Thymus (tissue), 11 donors: ENCODE data around the gene XPNPEP3. TPM values are rescaled to one million over a fixed set of nuclear protein-coding genes. Genes with fewer than 3 reads are reported as not detected.
"Not testable (repeated sequence)": the region's sequence is repeated elsewhere in the genome, so short reads cannot be mapped to it uniquely, and the experiment has no call there.

Experiments used
- DNase-seq, 9 donors: peaks; one replicate each; pipeline ENCODE4 v3.0.0-alpha.2; 2013; ENCODE audit warnings: low spot score in 9 of 9, low read depth in 6 of 9, missing footprints in 1 of 9
- H3K27ac ChIP-seq, 2 donors: one replicate each; pipeline ENCODE4 v1.5.1; 2013; ENCODE audit warnings: control low read depth in 1 of 2, low read depth in 1 of 2, low read length in 1 of 2, mild to moderate bottlenecking in 1 of 2, moderate library complexity in 1 of 2
- H3K27me3 ChIP-seq, 2 donors: one replicate each; pipeline ENCODE4 v1.5.1; 2013; ENCODE audit warnings: low read length in 1 of 2; ENCODE audit not compliant: control insufficient read depth in 2 of 2, insufficient read depth in 1 of 2
- H3K36me3 ChIP-seq, 2 donors: one replicate each; pipeline ENCODE4 v1.5.1; 2013; ENCODE audit warnings: low read length in 1 of 2, mild to moderate bottlenecking in 1 of 2, moderate library complexity in 1 of 2; ENCODE audit not compliant: control insufficient read depth in 2 of 2, insufficient read depth in 2 of 2
- H3K4me1 ChIP-seq, 2 donors: one replicate each; pipeline ENCODE4 v1.5.1; 2013; ENCODE audit warnings: low read length in 2 of 2; ENCODE audit not compliant: control insufficient read depth in 2 of 2, insufficient read depth in 2 of 2
- H3K4me3 ChIP-seq, 2 donors: one replicate each; pipeline ENCODE4 v1.5.1; 2013; ENCODE audit warnings: low read length in 2 of 2, control low read depth in 1 of 2, mild to moderate bottlenecking in 1 of 2
- H3K9me3 ChIP-seq, 2 donors: one replicate each; pipeline ENCODE4 v1.5.1; 2013; ENCODE audit warnings: low read length in 1 of 2, mild to moderate bottlenecking in 1 of 2; ENCODE audit not compliant: control insufficient read depth in 2 of 2, insufficient read depth in 1 of 2
- WGBS: extraction: QIAGEN DNeasy Blood & Tissue Kit; methylation state at CpG from one replicate; pipeline ENCODE4 v1.1.7; 2013; 5-methylcytosine and 5-hydroxymethylcytosine counted together
- polyA plus RNA-seq: library from polyadenylated mRNA; stranded (reverse); fragments of 200-250 nt; gene quantifications from one replicate; pipeline ENCODE4 v1.2.3, GENCODE V29; 2013
- total RNA-seq: library from RNA; stranded (reverse); fragments of 120-200 nt; gene quantifications from one replicate; pipeline ENCODE4 v1.2.4, GENCODE V29; 2013
- donor health status: healthy.

The XPNPEP3 gene
- total and polyA plus RNA-seq, 2 donors = 6.1 to 7.1 TPM

DNA sequence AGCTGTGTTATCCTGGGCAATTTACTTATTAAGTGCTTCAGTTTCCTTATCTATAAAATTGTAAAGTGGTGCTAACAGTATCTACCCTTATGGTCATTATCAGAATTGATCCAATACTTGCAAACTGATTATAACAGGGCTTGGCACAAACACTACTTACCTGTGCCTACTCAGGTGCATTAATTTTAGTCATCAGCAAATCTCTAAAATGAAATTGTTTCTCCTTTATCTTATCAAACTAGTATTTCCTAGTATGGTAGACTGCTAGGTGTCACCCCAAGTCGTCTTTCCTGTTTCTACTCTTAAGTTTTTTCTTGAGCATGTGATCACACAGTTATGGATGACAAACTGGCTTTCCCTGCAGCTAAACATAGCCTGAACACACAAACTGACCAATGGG is 33.5 kb upstream of the XPNPEP3 start:
- DNase-seq = no peak
- Histone ChIP-seq H3K27ac (no peak overlapping the region), H3K27me3 (no peaks in the 10 kb centered on the region), H3K9me3 (no peaks in the 10 kb centered on the region), H3K36me3 (peaks cover 4 to 37% of the 10 kb centered on the region in 2 donors), H3K4me1 (peaks cover 6 to 9% of the 10 kb centered on the region in 2 donors), H3K4me3 (no peak overlapping the region)
- WGBS = 97% methylated on average over 1 of the region's 1 CpG

- not testable (repeated sequence) for H3K27me3 ChIP-seq, DNase-seq, H3K27ac ChIP-seq, H3K4me1 ChIP-seq, H3K4me3 ChIP-seq, H3K9me3 ChIP-seq
- H3K36me3 ChIP-seq = peaks cover 4 to 62% of the 10 kb centered on the region in 2 donors
- 100% methylated on average over 2 of the region's 2 CpGs for WGBS
Observed at GRCh38 chr22:40826292-40826691, 30.7 kb upstream of the XPNPEP3 start.

DNA sequence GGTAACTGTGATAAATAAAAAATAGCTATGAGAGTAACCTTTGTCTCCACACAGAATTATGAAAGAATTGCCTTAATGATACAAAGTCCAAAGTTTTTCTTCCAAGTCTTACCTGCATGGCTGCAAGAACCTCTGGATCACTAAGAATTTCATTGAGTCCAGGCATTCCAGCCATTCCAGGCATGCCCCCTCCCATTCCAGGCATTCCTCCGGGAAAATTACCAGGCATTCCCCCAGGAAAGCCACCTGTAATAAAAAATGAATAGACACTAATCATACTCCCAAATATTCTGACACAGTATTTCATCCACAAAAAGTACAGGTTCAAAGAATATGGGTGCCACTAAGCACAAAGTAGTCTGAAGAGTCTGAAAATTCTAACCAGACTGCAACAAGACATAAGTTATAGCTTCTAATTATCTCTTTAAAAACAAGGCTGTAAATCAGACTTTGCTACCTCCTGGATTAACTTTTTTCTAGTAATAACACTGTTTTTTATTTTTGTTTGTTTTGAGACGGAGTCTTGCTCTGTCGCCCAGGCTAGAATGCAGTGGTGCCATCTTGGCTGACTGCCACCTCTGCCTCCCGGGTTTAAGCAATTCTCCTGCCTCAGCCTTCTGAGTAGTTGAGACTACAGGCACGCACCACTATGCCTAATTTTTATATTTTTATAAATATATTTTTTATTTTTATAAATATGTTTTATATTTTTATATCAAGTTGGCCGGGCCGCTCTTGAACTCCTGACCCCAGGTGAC is 29.8 kb upstream of the XPNPEP3 start:
- DNase-seq = no peak
- Histone ChIP-seq H3K9me3 (no peaks in the 10 kb centered on the region), H3K4me1 (no peaks in the 10 kb centered on the region), H3K27me3 (no peaks in the 10 kb centered on the region), H3K4me3 (no peak overlapping the region), H3K36me3 (peaks cover 4 to 69% of the 10 kb centered on the region in 2 donors), H3K27ac (no peak overlapping the region)
- WGBS = 96% methylated on average over 7 of the region's 7 CpGs

DNA sequence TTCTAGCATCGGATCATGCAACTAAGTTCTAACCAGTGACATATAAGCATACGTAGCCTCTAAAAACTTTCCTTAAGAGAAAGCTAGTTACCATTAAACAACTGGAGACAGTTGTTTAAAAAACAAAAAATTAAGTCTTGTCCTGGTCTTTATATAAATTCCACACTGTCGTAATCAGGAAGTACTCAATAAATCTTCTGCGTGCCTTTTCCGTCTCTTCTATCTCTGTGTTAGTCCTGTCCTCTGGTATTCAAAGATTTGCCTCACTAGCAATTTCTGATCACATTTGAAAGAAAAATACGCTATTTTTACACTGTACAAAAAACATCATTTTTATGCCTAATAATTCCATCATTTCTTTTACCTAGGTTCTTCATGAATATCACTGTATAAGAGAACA is 27.8 kb upstream of the XPNPEP3 start:
- no peaks in the 10 kb centered on the region for H3K4me1 ChIP-seq
- peaks cover 7 to 70% of the 10 kb centered on the region in 2 donors for H3K36me3 ChIP-seq
- H3K9me3 ChIP-seq = no peaks in the 10 kb centered on the region
- no peak overlapping the region for H3K27ac ChIP-seq
- H3K27me3 ChIP-seq = no peaks in the 10 kb centered on the region
- H3K4me3 ChIP-seq = no peak overlapping the region
- 97% methylated on average over 6 of the region's 6 CpGs for WGBS
- no peak for DNase-seq

- Histone ChIP-seq H3K4me1 (no peaks in the 10 kb centered on the region), H3K4me3 (no peak overlapping the region), H3K9me3 (no peaks in the 10 kb centered on the region), H3K27me3 (no peaks in the 10 kb centered on the region), H3K27ac (no peak overlapping the region), H3K36me3 (peaks cover 12 to 80% of the 10 kb centered on the region in 2 donors)
- DNase-seq = no peak
- WGBS = 99% methylated on average over 3 of the region's 3 CpGs
Observed at GRCh38 chr22:40834619-40835018, 22.3 kb upstream of the XPNPEP3 start.

GRCh38 chr22:40838486-40838885 is 18.5 kb upstream of the XPNPEP3 start:
- no peaks in the 10 kb centered on the region for H3K9me3 ChIP-seq
- H3K4me1 ChIP-seq = no peaks in the 10 kb centered on the region
- no peak overlapping the region for H3K4me3 ChIP-seq
- H3K27ac ChIP-seq = no peak overlapping the region
- WGBS = 98% methylated on average over 3 of the region's 3 CpGs
- peaks cover 23 to 82% of the 10 kb centered on the region in 2 donors for H3K36me3 ChIP-seq
- no peak for DNase-seq
- H3K27me3 ChIP-seq = no peaks in the 10 kb centered on the region

- Histone ChIP-seq H3K4me1 (no peaks in the 10 kb centered on the region), H3K27me3 (no peaks in the 10 kb centered on the region), H3K27ac (no peak overlapping the region), H3K9me3 (no peaks in the 10 kb centered on the region), H3K36me3 (peaks cover 26 to 76% of the 10 kb centered on the region in 2 donors), H3K4me3 (no peak overlapping the region)
- WGBS = 97% methylated on average over 3 of the region's 3 CpGs
- no peak for DNase-seq
Observed at GRCh38 chr22:40844951-40845350, 12.0 kb upstream of the XPNPEP3 start.

DNA sequence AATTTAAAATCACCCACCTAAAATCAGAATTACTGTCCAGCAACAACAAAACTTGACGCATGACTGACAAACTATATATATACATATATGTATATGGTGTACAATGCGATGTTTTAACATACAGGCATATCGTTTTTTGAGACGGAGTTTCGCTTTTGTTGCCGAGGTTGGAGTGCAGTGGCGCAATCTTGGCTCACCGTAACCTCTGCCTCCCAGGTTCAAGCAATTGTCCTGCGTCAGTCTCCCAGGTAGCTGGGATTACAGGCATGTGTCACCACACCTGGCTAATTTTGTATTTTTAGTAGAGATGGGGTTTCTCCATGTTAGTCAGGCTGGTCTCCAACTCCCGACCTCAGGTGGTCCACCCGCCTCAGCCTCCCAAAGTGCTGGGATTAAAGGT is 11.1 kb upstream of the XPNPEP3 start:
- not testable (repeated sequence) for H3K27me3 ChIP-seq, H3K9me3 ChIP-seq, H3K4me1 ChIP-seq, H3K27ac ChIP-seq, H3K4me3 ChIP-seq, DNase-seq
- peaks cover 26 to 72% of the 10 kb centered on the region in 2 donors for H3K36me3 ChIP-seq
- 97% methylated on average over 11 of the region's 11 CpGs for WGBS

- 97% methylated on average over 1 of the region's 1 CpG for WGBS
- Histone ChIP-seq H3K27me3 (no peaks in the 10 kb centered on the region), H3K36me3 (peaks cover 0 to 30% of the 10 kb centered on the region in 2 donors), H3K27ac (no peak overlapping the region), H3K4me3 (no peak overlapping the region), H3K4me1 (peaks cover 13 to 16% of the 10 kb centered on the region in 2 donors), H3K9me3 (no peaks in the 10 kb centered on the region)
- DNase-seq = no peak
Observed at GRCh38 chr22:40853333-40853732, 3.6 kb upstream of the XPNPEP3 start.
